ENCODE measurements around the gene CBL. TPM values are rescaled to one million over a fixed set of nuclear protein-coding genes. Genes with fewer than 3 reads are reported as not detected.
A peak's percentile ranks its signal among the peaks of the same experiment; 100 is the strongest.

Gene CBL
- total and polyA plus RNA-seq, 2 experiments from 2014 or later: 31.6 to 67.6 TPM

DNA sequence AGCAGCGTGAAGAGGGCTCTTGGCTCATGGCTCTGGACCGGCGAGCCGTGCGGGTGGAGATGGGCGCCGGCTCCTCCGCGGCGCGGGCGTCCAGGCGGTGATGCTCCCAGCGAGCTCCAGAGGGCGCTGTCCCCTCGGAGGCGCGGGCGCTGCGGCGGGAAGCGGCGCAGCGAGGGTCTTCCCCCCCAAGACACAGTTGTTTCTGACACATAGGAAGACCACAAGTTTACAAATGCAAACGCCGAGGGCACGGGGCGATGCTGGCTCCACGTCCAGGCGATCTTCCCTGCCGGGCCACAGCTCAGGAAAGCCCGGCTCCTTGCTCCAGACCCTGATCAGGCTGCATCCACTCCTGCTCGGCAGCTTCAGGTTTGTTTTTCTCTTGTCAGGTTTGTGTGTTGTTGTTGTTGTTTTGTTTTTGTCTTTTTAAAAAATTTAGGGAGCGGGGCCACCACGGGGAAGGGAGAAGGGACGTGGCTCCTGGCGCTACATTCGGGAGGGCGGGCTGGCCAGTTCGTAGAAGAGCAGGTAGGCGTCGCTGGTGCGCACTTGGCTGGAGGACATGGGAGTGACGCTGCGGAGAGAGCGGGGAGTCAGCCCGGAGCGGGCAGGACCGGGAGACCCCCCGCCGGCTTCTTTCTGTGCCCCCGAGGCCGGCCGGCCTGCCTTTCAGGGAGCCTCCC is 150.4 kb downstream of the CBL start:
- Histone ChIP-seq H3K4me1 (ENCODE audit: insufficient read depth) (peaks cover 26% of the 10 kb centered on the region), H3K4me2 (peak overlapping the region; percentile 100), H3K4me3 (peak overlapping the region; percentile 96), H3K36me3 (ENCODE audit: insufficient read depth) (no peaks in the 10 kb centered on the region), H3K27me3 (ENCODE audit: insufficient read depth) (peaks cover 25% of the 10 kb centered on the region), H3K9me2 (ENCODE audit: insufficient read depth) (no peaks in the 10 kb centered on the region), H3F3A (replicated peaks; ENCODE audit: low read depth) (0 out of 2 replicates have a peak, but pooled peaks cover 3% of the 10 kb centered on the region), H4K20me1 (replicated peaks; ENCODE audit: insufficient read depth) (no peaks in the 10 kb centered on the region; the same call in 1 of the 2 replicates), H2AFZ (peak overlapping the region; percentile 100), H3K79me2 (replicated peaks; ENCODE audit: insufficient read depth) (no peaks in the 10 kb centered on the region), H3K27ac (ENCODE audit: low read depth) (no peak overlapping the region)
- H3K4me3 Mint-ChIP-seq: peak overlapping the region; percentile 79
- H3K9me3 Mint-ChIP-seq: no peaks in the 10 kb centered on the region; the same call in 2 of the 3 replicates
- peak; percentile 83 for ATAC-seq
- H3K4me1 Mint-ChIP-seq: peaks cover 32% of the 10 kb centered on the region
- peaks cover 19% of the 10 kb centered on the region for H3K36me3 Mint-ChIP-seq (ENCODE audit: low read depth)
- TF ChIP-seq, protein P1, sequence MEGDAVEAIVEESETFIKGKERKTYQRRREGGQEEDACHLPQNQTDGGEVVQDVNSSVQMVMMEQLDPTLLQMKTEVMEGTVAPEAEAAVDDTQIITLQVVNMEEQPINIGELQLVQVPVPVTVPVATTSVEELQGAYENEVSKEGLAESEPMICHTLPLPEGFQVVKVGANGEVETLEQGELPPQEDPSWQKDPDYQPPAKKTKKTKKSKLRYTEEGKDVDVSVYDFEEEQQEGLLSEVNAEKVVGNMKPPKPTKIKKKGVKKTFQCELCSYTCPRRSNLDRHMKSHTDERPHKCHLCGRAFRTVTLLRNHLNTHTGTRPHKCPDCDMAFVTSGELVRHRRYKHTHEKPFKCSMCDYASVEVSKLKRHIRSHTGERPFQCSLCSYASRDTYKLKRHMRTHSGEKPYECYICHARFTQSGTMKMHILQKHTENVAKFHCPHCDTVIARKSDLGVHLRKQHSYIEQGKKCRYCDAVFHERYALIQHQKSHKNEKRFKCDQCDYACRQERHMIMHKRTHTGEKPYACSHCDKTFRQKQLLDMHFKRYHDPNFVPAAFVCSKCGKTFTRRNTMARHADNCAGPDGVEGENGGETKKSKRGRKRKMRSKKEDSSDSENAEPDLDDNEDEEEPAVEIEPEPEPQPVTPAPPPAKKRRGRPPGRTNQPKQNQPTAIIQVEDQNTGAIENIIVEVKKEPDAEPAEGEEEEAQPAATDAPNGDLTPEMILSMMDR (conservative IDR thresholded peaks at IDR 0.05; ENCODE audit: low read depth in 2 of 2): peak; percentile 83 to 94
- TF ChIP-seq ZNF331 (CRISPR knock-in tag; IDR thresholded peaks at IDR 0.05; ENCODE audit: low read depth) (no peak), CREB1 (CRISPR knock-in tag; IDR thresholded peaks at IDR 0.05; ENCODE audit: low read depth) (peak; percentile 77)
- peaks cover 12% of the 10 kb centered on the region for H3K27me3 Mint-ChIP-seq (ENCODE audit: insufficient read depth, low read depth, poor library complexity)
- H3K27ac Mint-ChIP-seq: peak overlapping the region; percentile 85
- DNase-seq (ENCODE audit: low spot score): peak; percentile 97

DNA sequence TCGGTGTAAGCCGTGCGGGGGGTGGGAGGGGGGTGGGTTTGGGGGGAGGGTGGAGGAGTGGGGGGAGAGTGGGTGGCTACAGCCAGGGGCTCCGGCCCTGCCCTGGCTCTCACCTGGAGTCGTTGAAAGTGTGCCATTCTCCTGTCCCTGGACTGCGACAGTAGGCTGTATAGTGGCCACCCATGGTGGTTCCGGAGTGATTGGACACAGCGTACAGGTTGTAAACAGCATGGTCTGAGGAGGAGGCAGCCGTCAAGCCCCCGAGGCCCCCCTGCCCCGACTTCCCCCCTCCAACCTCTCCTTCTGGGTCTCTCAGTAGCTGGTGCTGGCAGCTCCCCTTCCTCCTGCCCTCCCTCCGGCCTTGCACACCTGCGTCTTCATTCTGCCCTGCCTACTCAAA is 150.9 kb downstream of the CBL start:
- DNase-seq (ENCODE audit: low spot score): no peak
- peaks cover 31% of the 10 kb centered on the region for H3K4me1 ChIP-seq (ENCODE audit: insufficient read depth)
- no peak overlapping the region for H3K4me2 ChIP-seq
- peaks cover 30% of the 10 kb centered on the region for H3K27me3 ChIP-seq (ENCODE audit: insufficient read depth)
- no peaks in the 10 kb centered on the region for H3K9me2 ChIP-seq (ENCODE audit: insufficient read depth)
- H3K4me3 Mint-ChIP-seq: peak overlapping the region; percentile 55
- ATAC-seq: peak; percentile 4
- no peak overlapping the region for H3K27ac Mint-ChIP-seq
- H3K4me1 Mint-ChIP-seq: peaks cover 38% of the 10 kb centered on the region
- H2AFZ ChIP-seq: no peak overlapping the region
- peaks cover 3% of the 10 kb centered on the region; the same call in 1 of the 2 replicates for H3F3A ChIP-seq (replicated peaks; ENCODE audit: low read depth)
- H3K36me3 ChIP-seq (ENCODE audit: insufficient read depth): no peaks in the 10 kb centered on the region
- peaks cover 19% of the 10 kb centered on the region for H3K36me3 Mint-ChIP-seq (ENCODE audit: low read depth)
- H3K9me3 Mint-ChIP-seq: no peaks in the 10 kb centered on the region; the same call in 2 of the 3 replicates
- H4K20me1 ChIP-seq (replicated peaks; ENCODE audit: insufficient read depth): peaks cover 4% of the 10 kb centered on the region; the same call in 1 of the 2 replicates
- H3K27ac ChIP-seq (ENCODE audit: low read depth): no peak overlapping the region
- H3K27me3 Mint-ChIP-seq (ENCODE audit: insufficient read depth, low read depth, poor library complexity): peaks cover 12% of the 10 kb centered on the region
- no peaks in the 10 kb centered on the region for H3K79me2 ChIP-seq (replicated peaks; ENCODE audit: insufficient read depth)
- peak overlapping the region; percentile 96; the same call in 1 of the 2 replicates for H3K4me3 ChIP-seq
- TF ChIP-seq, protein P1 (conservative IDR thresholded peaks at IDR 0.05; ENCODE audit: low read depth in 2 of 2): no peak
- TF ChIP-seq JUNB (IDR thresholded peaks at IDR 0.05; ENCODE audit: unreplicated experiment) (no peak), STAT1 (IDR thresholded peaks at IDR 0.05; ENCODE audit: unreplicated experiment) (no peak), EZH2phosphoT487 (IDR thresholded peaks at IDR 0.05; ENCODE audit: unreplicated experiment) (no peak), NANOG (IDR thresholded peaks at IDR 0.05; ENCODE audit: borderline replicate concordance) (no peak), ZNF331 (CRISPR knock-in tag; IDR thresholded peaks at IDR 0.05; ENCODE audit: low read depth) (no peak)
- TF ChIP-seq, protein P2, sequence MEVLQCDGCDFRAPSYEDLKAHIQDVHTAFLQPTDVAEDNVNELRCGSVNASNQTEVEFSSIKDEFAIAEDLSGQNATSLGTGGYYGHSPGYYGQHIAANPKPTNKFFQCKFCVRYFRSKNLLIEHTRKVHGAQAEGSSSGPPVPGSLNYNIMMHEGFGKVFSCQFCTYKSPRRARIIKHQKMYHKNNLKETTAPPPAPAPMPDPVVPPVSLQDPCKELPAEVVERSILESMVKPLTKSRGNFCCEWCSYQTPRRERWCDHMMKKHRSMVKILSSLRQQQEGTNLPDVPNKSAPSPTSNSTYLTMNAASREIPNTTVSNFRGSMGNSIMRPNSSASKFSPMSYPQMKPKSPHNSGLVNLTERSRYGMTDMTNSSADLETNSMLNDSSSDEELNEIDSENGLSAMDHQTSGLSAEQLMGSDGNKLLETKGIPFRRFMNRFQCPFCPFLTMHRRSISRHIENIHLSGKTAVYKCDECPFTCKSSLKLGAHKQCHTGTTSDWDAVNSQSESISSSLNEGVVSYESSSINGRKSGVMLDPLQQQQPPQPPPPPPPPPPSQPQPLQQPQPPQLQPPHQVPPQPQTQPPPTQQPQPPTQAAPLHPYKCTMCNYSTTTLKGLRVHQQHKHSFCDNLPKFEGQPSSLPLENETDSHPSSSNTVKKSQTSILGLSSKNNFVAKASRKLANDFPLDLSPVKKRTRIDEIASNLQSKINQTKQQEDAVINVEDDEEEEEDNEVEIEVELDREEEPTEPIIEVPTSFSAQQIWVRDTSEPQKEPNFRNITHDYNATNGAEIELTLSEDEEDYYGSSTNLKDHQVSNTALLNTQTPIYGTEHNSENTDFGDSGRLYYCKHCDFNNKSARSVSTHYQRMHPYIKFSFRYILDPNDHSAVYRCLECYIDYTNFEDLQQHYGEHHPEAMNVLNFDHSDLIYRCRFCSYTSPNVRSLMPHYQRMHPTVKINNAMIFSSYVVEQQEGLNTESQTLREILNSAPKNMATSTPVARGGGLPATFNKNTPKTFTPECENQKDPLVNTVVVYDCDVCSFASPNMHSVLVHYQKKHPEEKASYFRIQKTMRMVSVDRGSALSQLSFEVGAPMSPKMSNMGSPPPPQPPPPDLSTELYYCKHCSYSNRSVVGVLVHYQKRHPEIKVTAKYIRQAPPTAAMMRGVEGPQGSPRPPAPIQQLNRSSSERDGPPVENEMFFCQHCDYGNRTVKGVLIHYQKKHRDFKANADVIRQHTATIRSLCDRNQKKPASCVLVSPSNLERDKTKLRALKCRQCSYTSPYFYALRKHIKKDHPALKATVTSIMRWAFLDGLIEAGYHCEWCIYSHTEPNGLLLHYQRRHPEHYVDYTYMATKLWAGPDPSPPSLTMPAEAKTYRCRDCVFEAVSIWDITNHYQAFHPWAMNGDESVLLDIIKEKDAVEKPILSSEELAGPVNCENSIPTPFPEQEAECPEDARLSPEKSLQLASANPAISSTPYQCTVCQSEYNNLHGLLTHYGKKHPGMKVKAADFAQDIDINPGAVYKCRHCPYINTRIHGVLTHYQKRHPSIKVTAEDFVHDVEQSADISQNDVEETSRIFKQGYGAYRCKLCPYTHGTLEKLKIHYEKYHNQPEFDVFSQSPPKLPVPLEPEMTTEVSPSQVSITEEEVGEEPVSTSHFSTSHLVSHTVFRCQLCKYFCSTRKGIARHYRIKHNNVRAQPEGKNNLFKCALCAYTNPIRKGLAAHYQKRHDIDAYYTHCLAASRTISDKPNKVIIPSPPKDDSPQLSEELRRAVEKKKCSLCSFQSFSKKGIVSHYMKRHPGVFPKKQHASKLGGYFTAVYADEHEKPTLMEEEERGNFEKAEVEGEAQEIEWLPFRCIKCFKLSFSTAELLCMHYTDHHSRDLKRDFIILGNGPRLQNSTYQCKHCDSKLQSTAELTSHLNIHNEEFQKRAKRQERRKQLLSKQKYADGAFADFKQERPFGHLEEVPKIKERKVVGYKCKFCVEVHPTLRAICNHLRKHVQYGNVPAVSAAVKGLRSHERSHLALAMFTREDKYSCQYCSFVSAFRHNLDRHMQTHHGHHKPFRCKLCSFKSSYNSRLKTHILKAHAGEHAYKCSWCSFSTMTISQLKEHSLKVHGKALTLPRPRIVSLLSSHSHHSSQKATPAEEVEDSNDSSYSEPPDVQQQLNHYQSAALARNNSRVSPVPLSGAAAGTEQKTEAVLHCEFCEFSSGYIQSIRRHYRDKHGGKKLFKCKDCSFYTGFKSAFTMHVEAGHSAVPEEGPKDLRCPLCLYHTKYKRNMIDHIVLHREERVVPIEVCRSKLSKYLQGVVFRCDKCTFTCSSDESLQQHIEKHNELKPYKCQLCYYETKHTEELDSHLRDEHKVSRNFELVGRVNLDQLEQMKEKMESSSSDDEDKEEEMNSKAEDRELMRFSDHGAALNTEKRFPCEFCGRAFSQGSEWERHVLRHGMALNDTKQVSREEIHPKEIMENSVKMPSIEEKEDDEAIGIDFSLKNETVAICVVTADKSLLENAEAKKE (CRISPR knock-in tag; IDR thresholded peaks at IDR 0.05): no peak
- TF ChIP-seq, protein P3, sequence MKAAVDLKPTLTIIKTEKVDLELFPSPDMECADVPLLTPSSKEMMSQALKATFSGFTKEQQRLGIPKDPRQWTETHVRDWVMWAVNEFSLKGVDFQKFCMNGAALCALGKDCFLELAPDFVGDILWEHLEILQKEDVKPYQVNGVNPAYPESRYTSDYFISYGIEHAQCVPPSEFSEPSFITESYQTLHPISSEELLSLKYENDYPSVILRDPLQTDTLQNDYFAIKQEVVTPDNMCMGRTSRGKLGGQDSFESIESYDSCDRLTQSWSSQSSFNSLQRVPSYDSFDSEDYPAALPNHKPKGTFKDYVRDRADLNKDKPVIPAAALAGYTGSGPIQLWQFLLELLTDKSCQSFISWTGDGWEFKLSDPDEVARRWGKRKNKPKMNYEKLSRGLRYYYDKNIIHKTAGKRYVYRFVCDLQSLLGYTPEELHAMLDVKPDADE (IDR thresholded peaks at IDR 0.05): no peak

Data from GM23338 (cell line).